GM23338 (cell line): ENCODE results near the gene TMCC1. TPM values are rescaled to one million over a fixed set of nuclear protein-coding genes. Genes with fewer than 3 reads are reported as not detected.

ENCODE experiments used
- ATAC-seq: fragments of 200-7000 bp; cut with Tn5 transposase; 3 replicates; pipeline ENCODE4 v1.9.1; 2020
- DNase-seq: peaks from one replicate; pipeline ENCODE4 v3.0.0-alpha.2; 2015; ENCODE audit warnings: low spot score
- H2AFZ ChIP-seq: fragments of 200-600 bp; sonication (generic); 2 replicates; pipeline ENCODE4 v1.8.0; 2016; ENCODE audit warnings: antibody characterized with exemption, mild to moderate bottlenecking, moderate library complexity
- H3F3A ChIP-seq: fragments of 200-600 bp; sonication (generic); replicated peaks from 2 replicates; pipeline ENCODE4 v1.8.0; 2017; ENCODE audit warnings: antibody characterized with exemption, mixed run types, low read depth
- H3K27ac ChIP-seq: fragments of 200-600 bp; sonication (generic); 2 replicates; pipeline ENCODE4 v1.6.1; 2016; ENCODE audit warnings: low read depth
- H3K27me3 ChIP-seq: fragments of 200-600 bp; sonication (generic); 2 replicates; pipeline ENCODE4 v1.8.0; 2016; ENCODE audit warnings: mild to moderate bottlenecking, mixed run types, moderate library complexity; ENCODE audit not compliant: insufficient read depth
- H3K36me3 ChIP-seq: fragments of 200-600 bp; sonication (generic); 2 replicates; pipeline ENCODE4 v1.8.0; 2016; ENCODE audit warnings: mild to moderate bottlenecking; ENCODE audit not compliant: insufficient read depth
- H3K4me1 ChIP-seq: fragments of 200-600 bp; sonication (generic); 2 replicates; pipeline ENCODE4 v1.8.0; 2016; ENCODE audit warnings: mild to moderate bottlenecking, moderate library complexity; ENCODE audit not compliant: insufficient read depth
- H3K4me2 ChIP-seq: fragments of 200-600 bp; sonication (generic); 2 replicates; pipeline ENCODE4 v1.7.1; 2017; ENCODE audit warnings: mixed run types
- H3K4me3 ChIP-seq: fragments of 200-600 bp; sonication (generic); 2 replicates; pipeline ENCODE4 v1.6.1; 2016; ENCODE audit warnings: mixed run types
- H3K79me2 ChIP-seq: fragments of 200-600 bp; sonication (generic); replicated peaks from 2 replicates; pipeline ENCODE4 v1.8.0; 2017; ENCODE audit warnings: mild to moderate bottlenecking; ENCODE audit not compliant: insufficient read depth
- H3K9me2 ChIP-seq: fragments of 200-600 bp; sonication (generic); 2 replicates; pipeline ENCODE4 v1.8.0; 2017; ENCODE audit not compliant: insufficient read depth
- H4K20me1 ChIP-seq: fragments of 200-600 bp; sonication (generic); replicated peaks from 2 replicates; pipeline ENCODE4 v1.8.0; 2017; ENCODE audit warnings: mild to moderate bottlenecking; ENCODE audit not compliant: insufficient read depth
- H3K27ac Mint-ChIP-seq: 2 replicates; pipeline ENCODE4 v1.8.0; 2020; ENCODE audit warnings: inconsistent platforms, mild to moderate bottlenecking, moderate library complexity, mixed read lengths
- H3K27me3 Mint-ChIP-seq: 3 replicates; pipeline ENCODE4 v1.8.0; 2022; ENCODE audit warnings: low read depth, mild to moderate bottlenecking, moderate library complexity, mixed read lengths, inconsistent platforms; ENCODE audit not compliant: insufficient read depth, poor library complexity
- H3K36me3 Mint-ChIP-seq: 3 replicates; pipeline ENCODE4 v1.8.0; 2021; ENCODE audit warnings: low read depth, mild to moderate bottlenecking, inconsistent platforms, moderate library complexity, mixed read lengths
- H3K4me1 Mint-ChIP-seq: 3 replicates; pipeline ENCODE4 v1.8.0; 2020; ENCODE audit warnings: mild to moderate bottlenecking, inconsistent platforms, mixed read lengths
- H3K4me3 Mint-ChIP-seq: 3 replicates; pipeline ENCODE4 v1.8.0; 2021; ENCODE audit warnings: moderate library complexity, mild to moderate bottlenecking, inconsistent platforms, mixed read lengths
- H3K9me3 Mint-ChIP-seq: 3 replicates; pipeline ENCODE4 v1.8.0; 2020; ENCODE audit warnings: moderate library complexity, mild to moderate bottlenecking, inconsistent platforms, mixed read lengths
- CREB1 ChIP-seq: fragments of 250-450 bp; sonication (Bioruptor Pico); IDR thresholded peaks from 2 replicates; pipeline ENCODE4 v1.5.0; 2020; ENCODE audit warnings: low read depth, mild to moderate bottlenecking, moderate library complexity
- CTCF ChIP-seq, 2 experiments: fragments of 200-600 bp in 1 of 2; sonication (generic) in 1 of 2; conservative IDR thresholded peaks; 2 replicates each; pipeline versions ENCODE4 v1.5.1 to v1.6.1; 2016 to 2017; ENCODE audit warnings: antibody characterized with exemption in 2 of 2, low read depth in 2 of 2, mild to moderate bottlenecking in 2 of 2, moderate library complexity in 1 of 2
- ETS1 ChIP-seq: IDR thresholded peaks from 2 replicates; pipeline ENCODE4 v1.6.1; 2016; ENCODE audit warnings: antibody characterized with exemption
- EZH2 ChIP-seq: fragments of 200-600 bp; sonication (generic); IDR thresholded peaks from one replicate; pipeline ENCODE4 v1.8.0; 2017; ENCODE audit warnings: antibody characterized with exemption, mild to moderate bottlenecking, low read depth; ENCODE audit not compliant: unreplicated experiment
- EZH2phosphoT487 ChIP-seq: fragments of 200-600 bp; sonication (generic); IDR thresholded peaks from one replicate; pipeline ENCODE4 v1.8.1; 2018; ENCODE audit warnings: antibody characterized with exemption; ENCODE audit not compliant: unreplicated experiment
- JUNB ChIP-seq: IDR thresholded peaks from one replicate; pipeline ENCODE4 v1.6.1; 2016; ENCODE audit warnings: antibody characterized with exemption; ENCODE audit not compliant: unreplicated experiment
- NANOG ChIP-seq: IDR thresholded peaks from 2 replicates; pipeline ENCODE4 v1.6.1; 2016; ENCODE audit warnings: antibody characterized with exemption, borderline replicate concordance
- POLR2AphosphoS5 ChIP-seq: IDR thresholded peaks from 2 replicates; pipeline ENCODE4 v1.6.1; 2016; ENCODE audit warnings: antibody characterized with exemption, low read depth
- REST ChIP-seq: IDR thresholded peaks from one replicate; pipeline ENCODE4 v1.6.1; 2018; ENCODE audit warnings: antibody characterized with exemption; ENCODE audit not compliant: unreplicated experiment
- STAT1 ChIP-seq: IDR thresholded peaks from one replicate; pipeline ENCODE4 v1.6.1; 2016; ENCODE audit warnings: antibody characterized with exemption; ENCODE audit not compliant: unreplicated experiment
- ZNF114 ChIP-seq: fragments of 250-450 bp; sonication (Bioruptor Pico); IDR thresholded peaks from 2 replicates; pipeline ENCODE4 v1.5.0; 2020; ENCODE audit warnings: mild to moderate bottlenecking, moderate library complexity
- ZNF331 ChIP-seq: fragments of 250-450 bp; sonication (Bioruptor Pico); IDR thresholded peaks from 2 replicates; pipeline ENCODE4 v1.5.0; 2020; ENCODE audit warnings: low read depth, mild to moderate bottlenecking, moderate library complexity
- ZNF462 ChIP-seq: fragments of 250-450 bp; sonication (Bioruptor Pico); IDR thresholded peaks from 2 replicates; pipeline ENCODE4 v1.5.0; 2020; ENCODE audit warnings: mild to moderate bottlenecking, moderate library complexity
- polyA plus RNA-seq: library from polyadenylated mRNA; unstranded; fragments of >200 nt; fragmentation: Nextera tagmentation; extraction: Ambion mirVana; gene quantifications from 2 replicates; pipeline ENCODE4 v1.2.1, GENCODE V29; 2016
- total RNA-seq: library from RNA; depleted of rRNA; stranded (reverse); fragments of >200 nt; shearing (Covaris generic); gene quantifications from 2 replicates; pipeline ENCODE4 v1.2.3, GENCODE V29; 2014

Gene TMCC1
- total and polyA plus RNA-seq, 2 experiments from 2014 or later: 8.2 to 18.4 TPM

- H3K9me2 ChIP-seq: no peaks in the 10 kb centered on the region
- H3K36me3 ChIP-seq: no peaks in the 10 kb centered on the region
- ATAC-seq (peak; percentile 4; the same call in 1 of the 3 replicates), DNase-seq (no peak)
- peak overlapping the region; percentile 92 for H3K4me3 Mint-ChIP-seq
- peak overlapping the region; percentile 86 for H3K4me2 ChIP-seq
- H3K9me3 Mint-ChIP-seq: no peaks in the 10 kb centered on the region; the same call in 2 of the 3 replicates
- peaks cover 7% of the 10 kb centered on the region; the same call in 1 of the 2 replicates for H4K20me1 ChIP-seq
- peak overlapping the region; percentile 68 for H3K4me3 ChIP-seq
- peaks cover 33% of the 10 kb centered on the region for H3K4me1 ChIP-seq
- H3K27me3 Mint-ChIP-seq: peaks cover 1% of the 10 kb centered on the region
- H2AFZ ChIP-seq: no peak overlapping the region
- H3K27ac Mint-ChIP-seq: peak overlapping the region; percentile 97
- peaks cover 28% of the 10 kb centered on the region for H3K4me1 Mint-ChIP-seq
- H3F3A ChIP-seq: no peaks in the 10 kb centered on the region
- no peaks in the 10 kb centered on the region for H3K27me3 ChIP-seq
- H3K27ac ChIP-seq: peak overlapping the region; percentile 92
- no peaks in the 10 kb centered on the region; the same call in 2 of the 3 replicates for H3K36me3 Mint-ChIP-seq
- TF ChIP-seq ZNF462 (CRISPR knock-in tag): no peak
- no peak for TF ChIP-seq ZNF331
- TF ChIP-seq CREB1 (CRISPR knock-in tag): no peak
- no peak for TF ChIP-seq REST
- TF ChIP-seq STAT1: no peak
- no peak for TF ChIP-seq JUNB
- TF ChIP-seq NANOG: no peak
- no peak for TF ChIP-seq EZH2
- TF ChIP-seq ETS1: no peak
- TF ChIP-seq EZH2phosphoT487: no peak
- TF ChIP-seq POLR2AphosphoS5: no peak
- TF ChIP-seq CTCF (conservative IDR thresholded peaks at IDR 0.05; ENCODE audit: low read depth in 2 of 2): no peak
- no peak for TF ChIP-seq ZNF114
- peaks cover 49% of the 10 kb centered on the region for H3K79me2 ChIP-seq
Observed at GRCh38 chr3:129892486-129892856, 1.0 kb downstream of the TMCC1 start.
